ENCODE measurements around the gene TULP4.

Gene TULP4

DNA sequence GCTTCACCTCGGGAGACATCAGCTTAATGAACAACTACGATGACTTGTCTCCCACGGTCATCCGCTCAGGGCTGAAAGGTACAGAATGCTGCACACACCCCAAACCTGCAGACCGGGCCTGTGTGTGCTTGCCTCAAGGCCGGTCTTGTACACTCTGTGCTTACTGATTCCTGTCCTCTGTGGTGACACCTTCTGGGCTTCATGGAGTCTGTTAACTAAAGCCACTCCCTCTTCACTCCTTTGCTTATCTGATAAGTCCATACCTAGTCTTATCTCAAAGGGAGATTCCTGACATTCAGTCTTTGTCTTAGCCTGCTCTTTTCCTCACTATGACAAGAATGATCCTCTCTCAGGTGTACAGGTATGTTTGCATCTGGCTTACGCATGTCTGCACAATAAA, 139.9 kb downstream of the TULP4 start:
- H3K4me1 ChIP-seq (ENCODE audit: insufficient read depth, low read length, poor library complexity, severe bottlenecking), result no peaks in the 10 kb centered on the region
- no peaks in the 10 kb centered on the region for H3F3A ChIP-seq (ENCODE audit: low read depth)
- H2AFZ ChIP-seq (ENCODE audit: low read length), result no peak overlapping the region
- no peaks in the 10 kb centered on the region for H3K79me2 ChIP-seq (ENCODE audit: insufficient read depth, low read length)
- H3K27me3 ChIP-seq (ENCODE audit: insufficient read depth, low read length, poor library complexity, severe bottlenecking), result no peaks in the 10 kb centered on the region
- H3K9ac ChIP-seq (ENCODE audit: low read depth, low read length, poor library complexity, severe bottlenecking), result no peak overlapping the region
- H4K20me1 ChIP-seq (ENCODE audit: insufficient read depth, low read length, poor library complexity, severe bottlenecking), result no peaks in the 10 kb centered on the region
- no peak overlapping the region for H3K4me3 ChIP-seq (ENCODE audit: low read length, poor library complexity, severe bottlenecking)
- TF ChIP-seq EZH2phosphoT487 (IDR thresholded peaks at IDR 0.05; ENCODE audit: borderline replicate concordance), result no peak
- TF ChIP-seq, protein P1, sequence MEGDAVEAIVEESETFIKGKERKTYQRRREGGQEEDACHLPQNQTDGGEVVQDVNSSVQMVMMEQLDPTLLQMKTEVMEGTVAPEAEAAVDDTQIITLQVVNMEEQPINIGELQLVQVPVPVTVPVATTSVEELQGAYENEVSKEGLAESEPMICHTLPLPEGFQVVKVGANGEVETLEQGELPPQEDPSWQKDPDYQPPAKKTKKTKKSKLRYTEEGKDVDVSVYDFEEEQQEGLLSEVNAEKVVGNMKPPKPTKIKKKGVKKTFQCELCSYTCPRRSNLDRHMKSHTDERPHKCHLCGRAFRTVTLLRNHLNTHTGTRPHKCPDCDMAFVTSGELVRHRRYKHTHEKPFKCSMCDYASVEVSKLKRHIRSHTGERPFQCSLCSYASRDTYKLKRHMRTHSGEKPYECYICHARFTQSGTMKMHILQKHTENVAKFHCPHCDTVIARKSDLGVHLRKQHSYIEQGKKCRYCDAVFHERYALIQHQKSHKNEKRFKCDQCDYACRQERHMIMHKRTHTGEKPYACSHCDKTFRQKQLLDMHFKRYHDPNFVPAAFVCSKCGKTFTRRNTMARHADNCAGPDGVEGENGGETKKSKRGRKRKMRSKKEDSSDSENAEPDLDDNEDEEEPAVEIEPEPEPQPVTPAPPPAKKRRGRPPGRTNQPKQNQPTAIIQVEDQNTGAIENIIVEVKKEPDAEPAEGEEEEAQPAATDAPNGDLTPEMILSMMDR (conservative IDR thresholded peaks at IDR 0.05; ENCODE audit: low read length), result no peak
- H3K4me2 ChIP-seq (ENCODE audit: low read depth, low read length, poor library complexity, severe bottlenecking), result no peak overlapping the region
- no peaks in the 10 kb centered on the region for H3K9me3 ChIP-seq (ENCODE audit: insufficient read depth, low read depth, low read length)
- H3K36me3 ChIP-seq (ENCODE audit: insufficient read depth, low read length), result no peaks in the 10 kb centered on the region
- H3K9me2 ChIP-seq (replicated peaks; ENCODE audit: low read depth, low read length), result no peaks in the 10 kb centered on the region

DNA sequence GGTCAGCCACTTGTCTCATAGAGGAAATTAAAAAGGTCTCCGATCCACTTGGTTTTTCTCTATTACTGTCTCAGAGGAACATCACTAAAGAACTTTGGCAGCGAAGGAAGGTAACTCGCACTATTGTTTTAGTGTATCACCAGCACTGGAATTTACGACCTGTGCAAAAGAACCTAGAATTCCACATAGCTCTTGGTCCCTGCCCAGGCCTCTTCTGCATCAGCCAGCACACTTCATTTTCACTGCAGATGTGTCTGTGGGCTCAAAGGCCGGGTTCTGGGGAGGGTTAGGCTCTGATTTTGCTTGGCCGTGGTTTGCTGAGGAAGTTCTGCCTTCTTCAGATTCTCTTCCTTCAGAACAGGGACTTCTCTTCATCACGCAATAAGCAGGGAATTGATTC, 144.9 kb downstream of the TULP4 start:
- Histone ChIP-seq H3K4me1 (ENCODE audit: insufficient read depth, low read length, poor library complexity, severe bottlenecking) (no peaks in the 10 kb centered on the region), H3K79me2 (ENCODE audit: insufficient read depth, low read length) (no peaks in the 10 kb centered on the region), H3K9ac (ENCODE audit: low read depth, low read length, poor library complexity, severe bottlenecking) (no peak overlapping the region), H3K9me2 (replicated peaks; ENCODE audit: low read depth, low read length) (no peaks in the 10 kb centered on the region), H3K4me3 (ENCODE audit: low read length, poor library complexity, severe bottlenecking) (no peak overlapping the region), H4K20me1 (ENCODE audit: insufficient read depth, low read length, poor library complexity, severe bottlenecking) (no peaks in the 10 kb centered on the region), H3F3A (ENCODE audit: low read depth) (no peaks in the 10 kb centered on the region), H3K9me3 (ENCODE audit: insufficient read depth, low read depth, low read length) (no peaks in the 10 kb centered on the region), H3K4me2 (ENCODE audit: low read depth, low read length, poor library complexity, severe bottlenecking) (no peak overlapping the region), H3K27me3 (ENCODE audit: insufficient read depth, low read length, poor library complexity, severe bottlenecking) (no peaks in the 10 kb centered on the region), H3K36me3 (ENCODE audit: insufficient read depth, low read length) (no peaks in the 10 kb centered on the region), H2AFZ (ENCODE audit: low read length) (no peak overlapping the region)
- TF ChIP-seq EZH2phosphoT487 (IDR thresholded peaks at IDR 0.05; ENCODE audit: borderline replicate concordance), result no peak
- TF ChIP-seq, protein P1 (conservative IDR thresholded peaks at IDR 0.05; ENCODE audit: low read length), result no peak

DNA sequence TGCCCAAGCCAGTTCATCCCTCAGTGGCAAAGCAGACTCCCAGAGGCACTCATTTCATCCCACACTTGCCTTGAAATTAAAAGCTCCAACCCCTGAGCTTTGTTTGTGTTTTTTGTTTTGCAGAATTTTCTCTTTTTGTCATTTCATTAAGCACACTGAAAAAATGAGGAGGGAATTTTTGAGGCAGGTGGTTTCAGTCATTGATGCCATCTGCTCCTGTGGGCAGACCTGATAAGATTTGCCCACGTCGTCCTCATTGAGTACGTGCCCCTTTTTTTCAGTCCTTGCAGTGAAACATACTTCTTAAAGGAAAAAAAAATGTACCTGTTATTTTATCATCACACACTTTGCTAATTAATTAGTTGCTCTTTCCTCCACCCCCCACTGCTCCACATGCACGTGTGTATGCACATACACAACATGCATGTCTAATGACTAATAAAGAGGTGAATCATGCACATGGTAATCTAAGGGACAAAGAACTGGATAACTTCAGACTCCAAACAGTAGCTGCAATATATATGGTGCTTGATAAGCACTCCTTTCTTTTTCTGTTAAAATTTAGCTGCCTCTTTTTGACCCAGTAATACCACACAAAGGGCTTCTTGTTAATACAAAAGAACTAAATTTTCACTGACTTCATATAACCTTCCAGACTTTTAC, 145.5 kb downstream of the TULP4 start:
- no peaks in the 10 kb centered on the region for H3K9me2 ChIP-seq (replicated peaks; ENCODE audit: low read depth, low read length)
- H3F3A ChIP-seq (ENCODE audit: low read depth), result no peaks in the 10 kb centered on the region
- no peaks in the 10 kb centered on the region for H4K20me1 ChIP-seq (ENCODE audit: insufficient read depth, low read length, poor library complexity, severe bottlenecking)
- H3K27me3 ChIP-seq (ENCODE audit: insufficient read depth, low read length, poor library complexity, severe bottlenecking), result no peaks in the 10 kb centered on the region
- no peak overlapping the region for H3K4me3 ChIP-seq (ENCODE audit: low read length, poor library complexity, severe bottlenecking)
- H3K79me2 ChIP-seq (ENCODE audit: insufficient read depth, low read length), result no peaks in the 10 kb centered on the region
- no peaks in the 10 kb centered on the region for H3K9me3 ChIP-seq (ENCODE audit: insufficient read depth, low read depth, low read length)
- no peak for TF ChIP-seq EZH2phosphoT487 (IDR thresholded peaks at IDR 0.05; ENCODE audit: borderline replicate concordance)
- H2AFZ ChIP-seq (ENCODE audit: low read length), result no peak overlapping the region
- no peak overlapping the region for H3K4me2 ChIP-seq (ENCODE audit: low read depth, low read length, poor library complexity, severe bottlenecking)
- H3K36me3 ChIP-seq (ENCODE audit: insufficient read depth, low read length), result no peaks in the 10 kb centered on the region
- H3K4me1 ChIP-seq (ENCODE audit: insufficient read depth, low read length, poor library complexity, severe bottlenecking), result no peaks in the 10 kb centered on the region
- H3K9ac ChIP-seq (ENCODE audit: low read depth, low read length, poor library complexity, severe bottlenecking), result no peak overlapping the region

DNA sequence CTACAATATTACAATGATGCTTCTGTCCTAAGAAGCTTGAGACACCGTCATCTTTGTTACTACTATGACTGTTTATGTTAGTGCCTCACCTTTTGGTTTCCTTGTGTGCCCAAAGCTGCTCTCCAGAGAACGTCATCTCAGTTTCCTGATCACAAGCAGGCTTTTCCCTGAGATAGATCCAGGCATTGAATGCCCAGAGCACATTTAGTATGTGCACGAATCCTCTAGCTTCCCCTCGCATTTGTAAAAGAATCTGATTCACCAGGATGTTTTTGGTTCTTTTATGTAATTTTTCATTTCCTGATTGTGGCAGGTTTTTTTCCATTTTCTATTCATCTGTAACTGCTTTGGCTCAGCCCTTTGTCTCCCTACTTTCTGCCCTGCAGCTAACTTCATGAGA, 147.5 kb downstream of the TULP4 start:
- H3K27me3 ChIP-seq (ENCODE audit: insufficient read depth, low read length, poor library complexity, severe bottlenecking), result no peaks in the 10 kb centered on the region

More for the DNA sequence above, 147.5 kb downstream of the TULP4 start:
- no peaks in the 10 kb centered on the region for H3K9me3 ChIP-seq (ENCODE audit: insufficient read depth, low read depth, low read length)
- no peak overlapping the region for H2AFZ ChIP-seq (ENCODE audit: low read length)
- H3K4me2 ChIP-seq (ENCODE audit: low read depth, low read length, poor library complexity, severe bottlenecking), result no peak overlapping the region
- no peaks in the 10 kb centered on the region for H3K79me2 ChIP-seq (ENCODE audit: insufficient read depth, low read length)
- H4K20me1 ChIP-seq (ENCODE audit: insufficient read depth, low read length, poor library complexity, severe bottlenecking), result no peaks in the 10 kb centered on the region
- no peak for TF ChIP-seq EZH2phosphoT487 (IDR thresholded peaks at IDR 0.05; ENCODE audit: borderline replicate concordance)
- TF ChIP-seq, protein P1 (conservative IDR thresholded peaks at IDR 0.05; ENCODE audit: low read length), result no peak
- no peaks in the 10 kb centered on the region for H3K9me2 ChIP-seq (replicated peaks; ENCODE audit: low read depth, low read length)
- no peak overlapping the region for H3K9ac ChIP-seq (ENCODE audit: low read depth, low read length, poor library complexity, severe bottlenecking)
- H3K36me3 ChIP-seq (ENCODE audit: insufficient read depth, low read length), result no peaks in the 10 kb centered on the region
- no peak overlapping the region for H3K4me3 ChIP-seq (ENCODE audit: low read length, poor library complexity, severe bottlenecking)
- no peaks in the 10 kb centered on the region for H3K4me1 ChIP-seq (ENCODE audit: insufficient read depth, low read length, poor library complexity, severe bottlenecking)
- no peaks in the 10 kb centered on the region for H3F3A ChIP-seq (ENCODE audit: low read depth)

Data from Loucy (cell line).